ENCODE measurements around the gene UGGT1. TPM values are rescaled to one million over a fixed set of nuclear protein-coding genes. Genes with fewer than 3 reads are reported as not detected.

Gene UGGT1
- total and polyA plus RNA-seq, 4 donors, result 6.7 to 74.7 (median 32.4) TPM

DNA sequence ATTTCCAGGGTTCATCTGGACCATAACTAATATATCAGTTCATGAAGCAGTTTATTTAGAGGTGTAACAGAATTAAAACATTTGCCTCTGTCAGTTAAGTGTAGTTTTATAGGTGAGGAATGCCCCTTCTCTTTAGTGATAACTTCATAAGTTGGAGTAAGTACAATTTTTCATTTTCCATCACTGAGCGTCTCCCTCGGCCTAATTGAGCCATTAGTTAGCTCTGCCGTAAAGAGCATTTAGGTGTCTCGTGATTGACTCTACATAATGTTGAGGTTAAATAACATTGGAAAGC is 88.4 kb downstream of the UGGT1 start:
- no peak for DNase-seq (ENCODE audit: low spot score)
- no peak overlapping the region for H3K9ac ChIP-seq (ENCODE audit: low read depth in 1 of 2, low read length in 2 of 2)
- no peaks in the 10 kb centered on the region for H3K9me3 ChIP-seq (ENCODE audit: control insufficient read depth in 4 of 4, low read length in 3 of 4)
- peaks cover 13 to 70% (median 50%) of the 10 kb centered on the region in 4 donors for H3K36me3 ChIP-seq (ENCODE audit: control insufficient read depth in 4 of 4, insufficient read depth in 3 of 4, low read depth in 1 of 4, low read length in 3 of 4)
- H3K27ac ChIP-seq (ENCODE audit: low read depth in 1 of 2, low read length in 2 of 2), result no peak overlapping the region
- no peak for TF ChIP-seq TAF1 (conservative IDR thresholded peaks at IDR 0.05)
- no peak for TF ChIP-seq NR2F2 (IDR thresholded peaks at IDR 0.05)
- TF ChIP-seq YY1 (IDR thresholded peaks at IDR 0.05), result no peak
- no peak for TF ChIP-seq MAX (IDR thresholded peaks at IDR 0.05)
- TF ChIP-seq, protein P1, sequence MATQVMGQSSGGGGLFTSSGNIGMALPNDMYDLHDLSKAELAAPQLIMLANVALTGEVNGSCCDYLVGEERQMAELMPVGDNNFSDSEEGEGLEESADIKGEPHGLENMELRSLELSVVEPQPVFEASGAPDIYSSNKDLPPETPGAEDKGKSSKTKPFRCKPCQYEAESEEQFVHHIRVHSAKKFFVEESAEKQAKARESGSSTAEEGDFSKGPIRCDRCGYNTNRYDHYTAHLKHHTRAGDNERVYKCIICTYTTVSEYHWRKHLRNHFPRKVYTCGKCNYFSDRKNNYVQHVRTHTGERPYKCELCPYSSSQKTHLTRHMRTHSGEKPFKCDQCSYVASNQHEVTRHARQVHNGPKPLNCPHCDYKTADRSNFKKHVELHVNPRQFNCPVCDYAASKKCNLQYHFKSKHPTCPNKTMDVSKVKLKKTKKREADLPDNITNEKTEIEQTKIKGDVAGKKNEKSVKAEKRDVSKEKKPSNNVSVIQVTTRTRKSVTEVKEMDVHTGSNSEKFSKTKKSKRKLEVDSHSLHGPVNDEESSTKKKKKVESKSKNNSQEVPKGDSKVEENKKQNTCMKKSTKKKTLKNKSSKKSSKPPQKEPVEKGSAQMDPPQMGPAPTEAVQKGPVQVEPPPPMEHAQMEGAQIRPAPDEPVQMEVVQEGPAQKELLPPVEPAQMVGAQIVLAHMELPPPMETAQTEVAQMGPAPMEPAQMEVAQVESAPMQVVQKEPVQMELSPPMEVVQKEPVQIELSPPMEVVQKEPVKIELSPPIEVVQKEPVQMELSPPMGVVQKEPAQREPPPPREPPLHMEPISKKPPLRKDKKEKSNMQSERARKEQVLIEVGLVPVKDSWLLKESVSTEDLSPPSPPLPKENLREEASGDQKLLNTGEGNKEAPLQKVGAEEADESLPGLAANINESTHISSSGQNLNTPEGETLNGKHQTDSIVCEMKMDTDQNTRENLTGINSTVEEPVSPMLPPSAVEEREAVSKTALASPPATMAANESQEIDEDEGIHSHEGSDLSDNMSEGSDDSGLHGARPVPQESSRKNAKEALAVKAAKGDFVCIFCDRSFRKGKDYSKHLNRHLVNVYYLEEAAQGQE (IDR thresholded peaks at IDR 0.05), result no peak
- TF ChIP-seq CTCF (IDR thresholded peaks at IDR 0.05; ENCODE audit: low read depth, low read length, missing input control), result no peak
- no peak for TF ChIP-seq RAD21 (IDR thresholded peaks at IDR 0.05)
- no peak for TF ChIP-seq HNF4A (conservative IDR thresholded peaks at IDR 0.05)
- no peak for TF ChIP-seq ZBTB33 (IDR thresholded peaks at IDR 0.05)
- no peak for TF ChIP-seq FOXA2 (IDR thresholded peaks at IDR 0.05)
- peaks cover 0 to 5% (median 2%) of the 10 kb centered on the region in 4 donors for H3K4me1 ChIP-seq (ENCODE audit: control insufficient read depth in 4 of 4, insufficient read depth in 4 of 4, low read length in 3 of 4)
- WGBS, result 81% methylated on average over 4 of the region's 4 CpGs
- H3K27me3 ChIP-seq (ENCODE audit: control insufficient read depth in 4 of 4, insufficient read depth in 4 of 4, low read length in 3 of 4), result no peaks in the 10 kb centered on the region
- H3K4me3 ChIP-seq (ENCODE audit: low read depth in 1 of 3, low read length in 3 of 3), result no peak overlapping the region

- H3K36me3 ChIP-seq (ENCODE audit: control insufficient read depth in 4 of 4, insufficient read depth in 3 of 4, low read depth in 1 of 4, low read length in 3 of 4), result peaks cover 13 to 66% (median 45%) of the 10 kb centered on the region in 4 donors
- no peak overlapping the region for H3K9ac ChIP-seq (ENCODE audit: low read depth in 1 of 2, low read length in 2 of 2)
- DNase-seq (ENCODE audit: low spot score), result no peak
- peaks cover 0 to 5% (median 2%) of the 10 kb centered on the region in 4 donors for H3K4me1 ChIP-seq (ENCODE audit: control insufficient read depth in 4 of 4, insufficient read depth in 4 of 4, low read length in 3 of 4)
- TF ChIP-seq TAF1 (conservative IDR thresholded peaks at IDR 0.05), result no peak
- no peak for TF ChIP-seq YY1 (IDR thresholded peaks at IDR 0.05)
- H3K27ac ChIP-seq (ENCODE audit: low read depth in 1 of 2, low read length in 2 of 2), result no peak overlapping the region
- H3K4me3 ChIP-seq (ENCODE audit: low read depth in 1 of 3, low read length in 3 of 3), result no peak overlapping the region
- H3K27me3 ChIP-seq (ENCODE audit: control insufficient read depth in 4 of 4, insufficient read depth in 4 of 4, low read length in 3 of 4), result no peaks in the 10 kb centered on the region
- H3K9me3 ChIP-seq (ENCODE audit: control insufficient read depth in 4 of 4, low read length in 3 of 4), result no peaks in the 10 kb centered on the region
- WGBS, result 79% methylated on average over 4 of the region's 4 CpGs
These were observed 89.0 kb downstream of the UGGT1 start for GRCh38 chr2:128180031-128180430.

GRCh38 chr2:128185576-128185975 is 94.6 kb downstream of the UGGT1 start:
- Histone ChIP-seq H3K9ac (ENCODE audit: low read depth in 1 of 2, low read length in 2 of 2) (no peak overlapping the region), H3K9me3 (ENCODE audit: control insufficient read depth in 4 of 4, low read length in 3 of 4) (no peaks in the 10 kb centered on the region), H3K4me3 (ENCODE audit: low read depth in 1 of 3, low read length in 3 of 3) (no peak overlapping the region), H3K27ac (ENCODE audit: low read depth in 1 of 2, low read length in 2 of 2) (no peak overlapping the region), H3K27me3 (ENCODE audit: control insufficient read depth in 4 of 4, insufficient read depth in 4 of 4, low read length in 3 of 4) (no peaks in the 10 kb centered on the region), H3K36me3 (ENCODE audit: control insufficient read depth in 4 of 4, insufficient read depth in 3 of 4, low read depth in 1 of 4, low read length in 3 of 4) (peaks cover 16 to 54% (median 41%) of the 10 kb centered on the region in 4 donors), H3K4me1 (ENCODE audit: control insufficient read depth in 4 of 4, insufficient read depth in 4 of 4, low read length in 3 of 4) (no peaks in the 10 kb centered on the region)
- TF ChIP-seq GABPA (IDR thresholded peaks at IDR 0.05 in 1 of 2, conservative IDR thresholded peaks at IDR 0.05 in 1 of 2), result no peak
- no peak for TF ChIP-seq CTCF (IDR thresholded peaks at IDR 0.05; ENCODE audit: low read depth, low read length, missing input control)
- TF ChIP-seq, protein P2, sequence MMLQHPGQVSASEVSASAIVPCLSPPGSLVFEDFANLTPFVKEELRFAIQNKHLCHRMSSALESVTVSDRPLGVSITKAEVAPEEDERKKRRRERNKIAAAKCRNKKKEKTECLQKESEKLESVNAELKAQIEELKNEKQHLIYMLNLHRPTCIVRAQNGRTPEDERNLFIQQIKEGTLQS (IDR thresholded peaks at IDR 0.05), result no peak
- TF ChIP-seq TAF1 (conservative IDR thresholded peaks at IDR 0.05), result no peak
- no peak for TF ChIP-seq RAD21 (IDR thresholded peaks at IDR 0.05)
- TF ChIP-seq HNF4A (conservative IDR thresholded peaks at IDR 0.05), result no peak
- no peak for TF ChIP-seq FOXA1 (IDR thresholded peaks at IDR 0.05)
- TF ChIP-seq HNF4G (IDR thresholded peaks at IDR 0.05), result no peak
- DNase-seq (ENCODE audit: low spot score), result no peak
- 96% methylated on average over 6 of the region's 6 CpGs for WGBS

Data from liver (tissue), 9 donors.